HG03103 (cell line): Measurements from ENCODE around the gene KIF26B.
"Not testable (repeated sequence)": the region's sequence is repeated elsewhere in the genome, so short reads cannot be mapped to it uniquely, and the experiment has no call there.

Experiments used
- ATAC-seq: cut with Tn5 transposase; IDR thresholded peaks from one replicate; pipeline ENCODE4 v1.9.1; 2021; ENCODE audit warnings: low read depth; ENCODE audit not compliant: unreplicated experiment

The KIF26B gene

GRCh38 chr1:245154429-245155271 lies at the start of gene KIF26B:
TSS of gene KIF26B (plus strand) at chr1:245154985. CDS start at chr1:245155425, 440 bp downstream.
- no peak for ATAC-seq

GRCh38 chr1:245105042-245105441 lies 49.7 kb upstream of the KIF26B start:
- no peak for ATAC-seq

GRCh38 chr1:245105815-245106410 lies 48.9 kb upstream of the KIF26B start:
- no peak for ATAC-seq

GRCh38 chr1:245107776-245108114 lies 47.0 kb upstream of the KIF26B start:
- ATAC-seq, result no peak

- ATAC-seq, result no peak
These were observed 46.5 kb upstream of the KIF26B start for GRCh38 chr1:245108246-245108645.

GRCh38 chr1:245108909-245109308 lies 45.9 kb upstream of the KIF26B start:
- no peak for ATAC-seq

- ATAC-seq, result no peak
These were observed 44.4 kb upstream of the KIF26B start for GRCh38 chr1:245110406-245110805.

GRCh38 chr1:245111073-245111472 lies 43.7 kb upstream of the KIF26B start:
- ATAC-seq, result no peak

GRCh38 chr1:245113649-245114048 lies 41.1 kb upstream of the KIF26B start:
- no peak for ATAC-seq

GRCh38 chr1:245116131-245116530 lies 38.7 kb upstream of the KIF26B start:
- no peak for ATAC-seq

GRCh38 chr1:245116751-245117150 lies 38.0 kb upstream of the KIF26B start:
- ATAC-seq, result no peak

- ATAC-seq, result no peak
These were observed 36.7 kb upstream of the KIF26B start for GRCh38 chr1:245118066-245118465.

- ATAC-seq, result no peak
These were observed 36.0 kb upstream of the KIF26B start for GRCh38 chr1:245118806-245119205.

GRCh38 chr1:245121523-245121922 lies 33.3 kb upstream of the KIF26B start:
- ATAC-seq, result no peak

- ATAC-seq, result no peak
These were observed 30.5 kb upstream of the KIF26B start for GRCh38 chr1:245124241-245124640.

- ATAC-seq, result no peak
These were observed 30.1 kb upstream of the KIF26B start for GRCh38 chr1:245124644-245125043.

GRCh38 chr1:245126530-245126929 lies 28.3 kb upstream of the KIF26B start:
- no peak for ATAC-seq

GRCh38 chr1:245128381-245129101 lies 26.2 kb upstream of the KIF26B start:
- ATAC-seq, result no peak

GRCh38 chr1:245129319-245130240 lies 25.2 kb upstream of the KIF26B start:
- ATAC-seq, result no peak

- ATAC-seq, result not testable (repeated sequence)
These were observed 24.3 kb upstream of the KIF26B start for GRCh38 chr1:245130281-245131025.
